Activated naive CD8-positive, alpha-beta T cell treated with anti-CD3 and anti-CD28 coated beads for 36 hours (primary cell): Measurements from ENCODE around the gene PCDHGB5. TPM values are rescaled to one million over a fixed set of nuclear protein-coding genes. Genes with fewer than 3 reads are reported as not detected.
"Not testable (repeated sequence)": the region's sequence is repeated elsewhere in the genome, so short reads cannot be mapped to it uniquely, and the experiment has no call there.

Experiments used
- DNase-seq: peaks from one replicate; pipeline ENCODE4 v3.0.0; 2021
- H3K27ac Mint-ChIP-seq: one replicate; pipeline ENCODE4 v1.8.0; 2022; ENCODE audit warnings: mild to moderate bottlenecking, moderate library complexity, mixed read lengths
- H3K27me3 Mint-ChIP-seq: one replicate; pipeline ENCODE4 v1.8.0; 2022; ENCODE audit warnings: mild to moderate bottlenecking, mixed read lengths
- H3K36me3 Mint-ChIP-seq: one replicate; pipeline ENCODE4 v1.8.0; 2021; ENCODE audit warnings: mild to moderate bottlenecking, mixed read lengths
- H3K4me1 Mint-ChIP-seq: one replicate; pipeline ENCODE4 v1.8.0; 2021; ENCODE audit warnings: mixed read lengths
- H3K4me3 Mint-ChIP-seq: one replicate; pipeline ENCODE4 v1.8.0; 2022; ENCODE audit warnings: mild to moderate bottlenecking, moderate library complexity, mixed read lengths
- H3K9me3 Mint-ChIP-seq: one replicate; pipeline ENCODE4 v1.8.0; 2022; ENCODE audit warnings: mixed read lengths
- total RNA-seq, 2 experiments: library from RNA; stranded (reverse); gene quantifications; one replicate each; pipeline ENCODE4 v1.2.3, GENCODE V29; 2021

Gene PCDHGB5
- total RNA-seq, 2 experiments from 2014 or later = 0.16 to 0.26 TPM

DNA sequence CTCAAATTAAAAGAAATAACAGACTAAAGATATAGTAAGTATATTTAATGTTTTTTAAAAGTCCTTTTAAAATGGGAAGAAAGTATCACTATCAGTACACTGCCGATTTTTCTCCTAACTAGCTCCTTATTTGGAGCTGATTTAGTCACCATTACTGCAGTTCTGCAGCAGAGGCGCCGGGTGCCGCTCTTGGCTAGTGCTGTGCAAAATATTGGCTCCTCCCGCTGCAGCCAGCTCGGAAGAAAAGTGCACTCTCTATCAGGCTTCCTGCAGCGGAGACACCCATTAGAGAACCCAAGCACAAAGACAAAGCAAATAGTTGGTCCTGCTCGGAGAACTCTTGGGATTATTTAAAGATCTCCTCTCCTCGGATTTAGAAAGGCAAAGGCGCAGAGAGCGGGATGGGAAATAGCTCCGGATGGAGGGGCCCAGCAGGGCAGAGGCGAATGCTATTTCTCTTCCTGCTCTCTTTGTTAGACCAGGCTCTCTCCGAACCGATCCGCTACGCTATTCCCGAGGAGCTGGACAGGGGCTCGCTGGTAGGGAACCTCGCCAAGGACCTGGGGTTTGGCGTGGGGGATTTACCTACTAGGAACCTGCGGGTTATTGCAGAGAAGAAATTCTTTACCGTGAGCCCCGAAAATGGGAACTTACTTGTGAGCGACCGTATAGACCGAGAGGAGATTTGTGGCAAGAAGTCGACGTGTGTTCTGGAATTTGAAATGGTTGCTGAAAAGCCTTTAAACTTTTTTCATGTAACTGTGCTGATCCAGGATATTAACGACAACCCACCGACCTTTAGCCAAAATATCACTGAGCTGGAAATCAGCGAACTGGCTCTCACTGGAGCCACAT is 27.5 kb upstream of the PCDHGB5 start, which contains the start of gene PCDHGB3:
TSS of gene PCDHGB3 (plus strand) at position 249 of the 855 bp plus-strand sequence. CDS start at position 402, 153 bp downstream.
- Mint-ChIP-seq H3K4me3 (peak within 1 kb of the TSS; percentile 60), H3K9me3 (peaks cover 29% of the 10 kb centered on the region), H3K27me3 (peaks cover 93% of the 10 kb centered on the region), H3K27ac (no peak within 1 kb of the TSS), H3K36me3 (peaks cover 26% of the 10 kb centered on the region), H3K4me1 (peaks cover 4% of the 10 kb centered on the region)
- no peak for DNase-seq

- no peak overlapping the region for H3K27ac Mint-ChIP-seq
- DNase-seq = no peak
- peaks cover 90% of the 10 kb centered on the region for H3K27me3 Mint-ChIP-seq
- H3K4me3 Mint-ChIP-seq = no peak overlapping the region
- H3K9me3 Mint-ChIP-seq = peaks cover 32% of the 10 kb centered on the region
- peaks cover 20% of the 10 kb centered on the region for H3K36me3 Mint-ChIP-seq
- H3K4me1 Mint-ChIP-seq = peaks cover 4% of the 10 kb centered on the region
Measured at GRCh38 chr5:141371572-141372475, 25.9 kb upstream of the PCDHGB5 start.

DNA sequence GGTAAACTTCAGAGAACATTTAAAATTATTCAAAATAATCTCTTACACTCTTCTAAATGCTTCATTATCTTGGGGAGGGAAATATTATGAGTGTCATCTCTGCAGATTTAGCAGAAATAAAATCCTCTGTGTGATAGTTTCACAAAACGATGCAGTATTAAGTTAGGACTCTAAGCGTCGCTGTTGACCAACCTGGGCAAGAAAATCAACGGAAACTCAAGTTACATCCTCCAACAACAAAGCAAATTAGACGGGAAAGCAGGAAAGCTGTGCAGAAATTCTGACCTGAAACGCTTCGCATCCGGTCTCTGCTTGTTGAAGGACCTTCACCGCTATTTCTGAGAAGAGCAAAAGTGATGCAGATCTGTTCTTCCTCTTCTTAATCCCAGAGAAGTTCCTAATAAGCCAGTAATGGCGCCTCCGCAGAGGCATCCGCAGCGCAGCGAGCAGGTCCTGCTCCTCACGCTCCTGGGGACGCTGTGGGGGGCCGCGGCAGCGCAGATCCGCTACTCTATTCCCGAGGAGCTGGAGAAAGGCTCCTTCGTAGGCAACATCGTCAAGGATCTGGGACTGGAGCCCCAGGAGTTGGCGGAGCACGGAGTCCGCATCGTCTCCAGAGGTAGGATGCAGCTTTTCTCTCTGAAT is 24.0 kb upstream of the PCDHGB5 start, which contains the start of gene PCDHGA6:
TSS of gene PCDHGA6 (plus strand) at position 219 of the 645 bp plus-strand sequence. CDS start at position 412, 193 bp downstream.
- H3K27ac Mint-ChIP-seq = no peak within 1 kb of the TSS
- H3K4me3 Mint-ChIP-seq = no peak within 1 kb of the TSS
- no peak for DNase-seq
- H3K4me1 Mint-ChIP-seq = peaks cover 4% of the 10 kb centered on the region
- H3K27me3 Mint-ChIP-seq = peaks cover 86% of the 10 kb centered on the region
- peaks cover 25% of the 10 kb centered on the region for H3K36me3 Mint-ChIP-seq
- peaks cover 37% of the 10 kb centered on the region for H3K9me3 Mint-ChIP-seq

DNA sequence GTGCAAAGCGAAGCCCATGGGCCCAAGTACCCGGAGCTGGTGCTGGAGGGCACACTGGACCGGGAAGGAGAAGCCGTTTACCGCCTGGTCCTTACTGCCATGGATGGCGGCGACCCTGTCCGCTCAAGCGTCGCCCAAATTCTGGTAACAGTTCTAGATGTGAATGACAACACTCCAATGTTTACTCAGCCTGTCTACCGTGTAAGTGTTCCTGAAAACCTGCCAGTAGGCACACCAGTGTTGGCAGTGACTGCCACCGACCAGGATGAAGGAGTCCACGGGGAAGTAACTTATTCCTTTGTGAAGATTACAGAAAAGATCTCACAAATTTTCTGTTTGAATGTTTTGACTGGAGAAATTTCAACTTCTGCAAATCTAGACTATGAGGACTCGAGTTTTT is 23.1 kb upstream of the PCDHGB5 start:
- Mint-ChIP-seq H3K27ac (no peak overlapping the region), H3K36me3 (peaks cover 25% of the 10 kb centered on the region), H3K4me1 (peaks cover 4% of the 10 kb centered on the region), H3K9me3 (peaks cover 39% of the 10 kb centered on the region), H3K4me3 (no peak overlapping the region), H3K27me3 (peaks cover 85% of the 10 kb centered on the region)
- no peak for DNase-seq

GRCh38 chr5:141375444-141376155 is 22.1 kb upstream of the PCDHGB5 start:
- H3K4me1 Mint-ChIP-seq, H3K4me3 Mint-ChIP-seq, DNase-seq, H3K27ac Mint-ChIP-seq: not testable (repeated sequence)
- peaks cover 23% of the 10 kb centered on the region for H3K36me3 Mint-ChIP-seq
- peaks cover 37% of the 10 kb centered on the region for H3K9me3 Mint-ChIP-seq
- H3K27me3 Mint-ChIP-seq = peaks cover 85% of the 10 kb centered on the region

GRCh38 chr5:141382469-141383294 is 15.1 kb upstream of the PCDHGB5 start, which contains the start of gene PCDHGA7:
TSS of gene PCDHGA7 (plus strand) at chr5:141382742. CDS start at chr5:141382900, 158 bp downstream.
- Mint-ChIP-seq H3K36me3 (peaks cover 2% of the 10 kb centered on the region), H3K27ac (no peak within 1 kb of the TSS), H3K4me1 (peaks cover 2% of the 10 kb centered on the region), H3K4me3 (peak within 1 kb of the TSS; percentile 59), H3K9me3 (peaks cover 35% of the 10 kb centered on the region), H3K27me3 (peaks cover 88% of the 10 kb centered on the region)
- no peak for DNase-seq

- peaks cover 86% of the 10 kb centered on the region for H3K27me3 Mint-ChIP-seq
- peaks cover 2% of the 10 kb centered on the region for H3K4me1 Mint-ChIP-seq
- peaks cover 4% of the 10 kb centered on the region for H3K36me3 Mint-ChIP-seq
- no peak for DNase-seq
- no peak overlapping the region for H3K27ac Mint-ChIP-seq
- H3K4me3 Mint-ChIP-seq = no peak overlapping the region
- H3K9me3 Mint-ChIP-seq = peaks cover 38% of the 10 kb centered on the region
Measured at GRCh38 chr5:141383345-141383744, 14.4 kb upstream of the PCDHGB5 start.

- H3K27ac Mint-ChIP-seq = no peak overlapping the region
- peaks cover 2% of the 10 kb centered on the region for H3K4me1 Mint-ChIP-seq
- H3K36me3 Mint-ChIP-seq = peaks cover 13% of the 10 kb centered on the region
- H3K9me3 Mint-ChIP-seq = peaks cover 41% of the 10 kb centered on the region
- H3K27me3 Mint-ChIP-seq = peaks cover 89% of the 10 kb centered on the region
- DNase-seq = no peak
- H3K4me3 Mint-ChIP-seq = no peak overlapping the region
Measured at GRCh38 chr5:141384471-141385267, 13.1 kb upstream of the PCDHGB5 start.

DNA sequence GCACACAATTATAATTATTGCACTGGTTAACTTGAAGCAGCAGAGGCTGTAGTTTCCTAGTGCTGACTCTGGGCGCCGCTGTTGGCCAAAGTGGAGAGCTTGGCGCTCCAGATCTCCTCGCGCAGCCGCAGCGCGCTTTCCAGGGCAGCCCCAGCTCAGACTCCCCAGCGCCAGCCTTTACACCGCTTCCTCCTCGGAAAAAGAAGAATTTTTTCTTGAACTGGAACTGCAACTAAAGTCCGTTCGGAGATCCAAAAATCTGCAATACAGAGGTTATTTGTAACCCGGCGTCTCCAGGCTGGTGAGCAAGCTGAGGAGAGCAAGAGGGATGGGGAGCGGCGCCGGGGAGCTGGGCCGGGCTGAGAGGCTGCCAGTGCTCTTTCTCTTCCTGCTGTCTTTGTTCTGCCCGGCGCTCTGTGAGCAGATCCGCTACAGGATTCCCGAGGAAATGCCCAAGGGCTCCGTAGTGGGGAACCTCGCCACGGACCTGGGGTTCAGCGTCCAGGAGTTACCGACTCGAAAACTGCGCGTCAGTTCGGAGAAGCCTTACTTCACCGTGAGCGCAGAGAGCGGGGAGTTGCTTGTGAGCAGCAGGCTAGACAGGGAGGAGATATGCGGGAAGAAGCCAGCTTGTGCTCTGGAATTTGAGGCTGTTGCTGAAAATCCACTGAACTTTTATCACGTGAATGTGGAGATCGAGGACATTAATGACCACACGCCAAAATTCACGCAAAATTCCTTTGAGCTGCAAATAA is 10.0 kb upstream of the PCDHGB5 start, which contains the start of gene PCDHGB4:
TSS of gene PCDHGB4 (plus strand) at position 142 of the 755 bp plus-strand sequence. CDS start at position 329, 187 bp downstream.
- Mint-ChIP-seq H3K9me3 (peaks cover 47% of the 10 kb centered on the region), H3K4me3 (peak within 1 kb of the TSS; percentile 37), H3K36me3 (peaks cover 17% of the 10 kb centered on the region), H3K27me3 (peaks cover 85% of the 10 kb centered on the region)
- H3K4me1 Mint-ChIP-seq, DNase-seq, H3K27ac Mint-ChIP-seq: not testable (repeated sequence)

GRCh38 chr5:141388661-141389060 is 9.1 kb upstream of the PCDHGB5 start:
- no peak overlapping the region for H3K27ac Mint-ChIP-seq
- H3K36me3 Mint-ChIP-seq = peaks cover 21% of the 10 kb centered on the region
- peaks cover 84% of the 10 kb centered on the region for H3K27me3 Mint-ChIP-seq
- H3K4me1 Mint-ChIP-seq = no peaks in the 10 kb centered on the region
- peaks cover 48% of the 10 kb centered on the region for H3K9me3 Mint-ChIP-seq
- no peak overlapping the region for H3K4me3 Mint-ChIP-seq
- no peak for DNase-seq

GRCh38 chr5:141389153-141390042 is 8.3 kb upstream of the PCDHGB5 start:
- no peak overlapping the region for H3K27ac Mint-ChIP-seq
- H3K9me3 Mint-ChIP-seq = peaks cover 48% of the 10 kb centered on the region
- H3K4me3 Mint-ChIP-seq = no peak overlapping the region
- H3K36me3 Mint-ChIP-seq = peaks cover 26% of the 10 kb centered on the region
- DNase-seq = no peak
- H3K27me3 Mint-ChIP-seq = peaks cover 84% of the 10 kb centered on the region
- no peaks in the 10 kb centered on the region for H3K4me1 Mint-ChIP-seq
